GM19099 (cell line): ENCODE results near the gene USP36.

Experiments used
- POLR2A ChIP-seq: IDR thresholded peaks from 3 replicates; pipeline ENCODE4 v1.6.1; 2011; ENCODE audit warnings: low read depth; ENCODE audit not compliant: insufficient read length; ENCODE audit errors: extremely low read depth

The USP36 gene

DNA sequence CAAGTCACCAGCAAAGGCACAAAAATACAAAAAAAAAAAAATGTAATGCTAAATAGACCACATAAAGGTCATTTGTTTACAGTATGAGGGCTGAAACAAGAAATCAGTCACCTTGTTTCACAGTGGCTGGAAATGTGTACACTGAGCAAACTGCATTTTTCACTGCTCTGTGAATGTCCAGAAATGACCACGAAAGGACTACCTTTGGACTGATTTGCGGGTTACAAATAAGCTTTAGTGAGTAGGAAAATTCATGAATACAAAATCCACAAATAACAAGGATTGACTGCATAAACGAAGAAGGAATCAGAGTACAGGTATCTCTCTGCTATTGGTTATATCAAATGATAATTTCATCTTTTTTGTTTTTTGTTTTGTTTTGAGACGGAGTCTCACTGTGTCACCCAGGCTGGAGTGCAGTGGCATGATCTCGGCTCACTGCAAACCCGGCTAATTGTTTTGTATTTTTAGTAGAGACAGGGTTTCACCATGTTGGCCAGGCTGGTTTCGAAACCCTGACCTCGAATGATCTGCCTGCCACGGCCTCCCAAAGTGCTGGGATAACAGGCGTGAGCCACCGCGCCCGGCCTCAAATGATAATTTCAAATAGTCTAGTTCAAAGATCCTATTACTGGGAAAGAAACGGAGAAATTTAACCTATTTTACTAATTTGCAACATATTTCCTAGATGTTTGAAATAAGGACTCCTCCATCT, 89.0 kb downstream of the USP36 start:
- no peak for TF ChIP-seq POLR2A

DNA sequence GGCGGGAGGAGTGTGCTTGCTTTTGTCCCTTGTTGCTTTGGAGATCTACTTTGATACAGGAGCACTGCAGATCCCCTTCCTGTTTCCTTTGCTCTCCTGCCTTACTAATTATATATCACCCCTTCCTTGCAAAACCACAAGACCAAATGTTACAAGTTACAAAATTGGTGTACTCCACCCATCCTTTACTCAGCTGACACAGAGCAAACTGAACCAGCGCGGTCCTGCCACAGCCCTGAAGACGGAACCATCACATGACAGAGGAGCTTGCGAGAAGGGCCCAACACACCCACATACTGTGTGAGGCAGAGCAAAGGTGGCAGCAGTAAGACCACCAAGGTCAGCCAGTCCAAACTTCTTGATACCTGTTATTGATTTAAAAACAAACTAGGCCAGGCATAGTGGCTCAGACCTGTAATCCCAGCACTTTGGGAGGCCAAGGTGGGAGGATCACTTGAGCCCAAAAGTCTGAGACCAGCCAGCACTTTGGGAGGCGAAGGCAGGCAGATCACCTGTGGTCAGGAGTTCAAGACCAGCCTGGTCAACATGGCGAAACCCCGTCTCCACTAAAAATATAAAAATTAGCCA, 91.8 kb downstream of the USP36 start:
- TF ChIP-seq POLR2A, result no peak

GRCh38 chr17:78748048-78748729, 92.4 kb downstream of the USP36 start:
- no peak for TF ChIP-seq POLR2A

DNA sequence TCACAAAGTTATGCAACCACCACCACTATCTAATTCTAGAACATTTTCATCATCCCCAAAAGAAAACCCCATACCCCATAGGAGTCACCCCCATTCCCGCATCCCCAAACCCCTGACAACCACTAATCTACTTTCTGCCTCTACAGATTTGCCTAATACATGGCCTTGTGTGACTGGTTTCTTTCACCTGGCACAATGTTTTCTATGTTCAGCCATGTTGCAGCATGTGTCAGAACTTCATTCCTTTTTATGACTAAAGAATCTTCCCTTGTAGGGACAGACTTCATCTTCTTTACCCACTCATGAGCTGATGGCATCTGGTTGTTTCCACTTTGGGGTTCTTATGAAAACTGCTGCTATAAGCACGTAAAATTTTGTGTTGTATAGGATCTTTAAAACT, 93.1 kb downstream of the USP36 start:
- no peak for TF ChIP-seq POLR2A

DNA sequence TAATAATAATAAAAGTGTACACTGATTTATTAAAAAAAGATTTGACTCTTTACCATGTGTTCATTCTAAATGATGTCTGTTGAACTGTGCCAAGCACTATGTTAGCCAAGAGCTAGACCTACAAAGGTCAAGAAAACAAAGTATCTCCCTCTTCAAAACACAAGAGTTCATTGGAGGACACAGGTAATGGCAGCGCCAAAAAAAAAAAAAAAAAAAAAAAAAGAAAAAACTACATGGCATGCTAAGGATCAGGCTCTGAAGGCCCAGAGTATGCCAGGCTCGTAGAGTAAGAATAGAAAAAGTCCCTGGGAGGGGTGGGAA, 93.7 kb downstream of the USP36 start:
- no peak for TF ChIP-seq POLR2A

DNA sequence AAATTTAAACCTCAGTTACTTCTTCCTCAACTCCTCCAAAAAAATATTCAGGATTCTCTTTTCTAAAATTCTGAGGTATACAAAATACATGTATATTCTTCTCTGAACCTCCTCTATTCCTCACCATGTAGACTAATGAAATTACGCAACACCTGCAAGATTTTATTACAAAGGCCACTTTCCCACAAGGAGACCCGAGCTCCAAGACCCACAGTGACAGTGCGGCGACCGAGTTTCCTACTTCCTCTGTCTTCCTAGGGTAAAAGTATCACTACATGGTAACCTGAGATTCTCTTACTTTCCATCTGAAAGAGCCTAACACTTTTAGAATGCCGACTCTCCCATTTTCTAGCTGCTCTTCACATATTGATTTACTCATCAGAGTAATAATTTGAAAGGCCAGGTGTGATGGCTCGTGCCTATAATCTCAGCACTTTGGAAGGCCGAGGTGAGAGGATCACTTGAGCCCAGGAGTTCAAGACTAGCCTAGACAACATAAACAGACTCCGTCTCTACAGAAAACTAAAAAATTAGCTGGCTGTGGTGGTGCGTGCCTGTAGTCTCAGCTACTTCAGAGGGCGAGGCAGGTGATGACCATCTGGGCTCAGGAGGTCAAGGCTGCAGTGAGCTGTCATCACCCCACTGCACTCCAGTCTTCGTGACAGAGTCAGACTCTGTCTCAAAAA, 94.2 kb downstream of the USP36 start:
- TF ChIP-seq POLR2A, result no peak
